Smooth muscle cell (in vitro differentiated cells): ENCODE data around the gene MAGEF1. TPM values are rescaled to one million over a fixed set of nuclear protein-coding genes. Genes with fewer than 3 reads are reported as not detected.
A peak's percentile ranks its signal among the peaks of the same experiment; 100 is the strongest.

Experiments used
- DNase-seq: peaks from one replicate; lab custom pipeline; 2025; ENCODE audit not compliant: unreplicated experiment; lab: John Stamatoyannopoulos, UW
- H2AFZ ChIP-seq: fragments of 200-600 bp; sonication (generic); 2 replicates; pipeline ENCODE4 v1.6.0; 2016; ENCODE audit warnings: antibody characterized with exemption, low read depth, mild to moderate bottlenecking
- H3F3A ChIP-seq: fragments of 200-600 bp; sonication (generic); 2 replicates; pipeline ENCODE4 v1.6.0; 2017; ENCODE audit warnings: antibody characterized with exemption, low read depth
- H3K27ac ChIP-seq: fragments of 200-600 bp; sonication (generic); 2 replicates; pipeline ENCODE4 v1.5.1; 2016; ENCODE audit warnings: low read depth, mild to moderate bottlenecking
- H3K27me3 ChIP-seq: fragments of 200-600 bp; sonication (generic); 2 replicates; pipeline ENCODE4 v1.6.1; 2016; ENCODE audit warnings: low read depth, mild to moderate bottlenecking
- H3K36me3 ChIP-seq: fragments of 200-600 bp; sonication (generic); 2 replicates; pipeline ENCODE4 v1.5.1; 2016; ENCODE audit warnings: low read depth
- H3K4me1 ChIP-seq: fragments of 200-600 bp; sonication (generic); 2 replicates; pipeline ENCODE4 v1.5.1; 2016; ENCODE audit warnings: low read depth
- H3K4me2 ChIP-seq: fragments of 200-600 bp; sonication (generic); 2 replicates; pipeline ENCODE4 v1.6.0; 2016; ENCODE audit warnings: mild to moderate bottlenecking
- H3K4me3 ChIP-seq: fragments of 200-600 bp; sonication (generic); 2 replicates; pipeline ENCODE4 v1.5.1; 2016; ENCODE audit warnings: mild to moderate bottlenecking
- H3K79me2 ChIP-seq: fragments of 200-600 bp; sonication (generic); 2 replicates; pipeline ENCODE4 v1.6.0; 2016; ENCODE audit warnings: low read depth, mild to moderate bottlenecking
- H3K9ac ChIP-seq: fragments of 200-600 bp; sonication (generic); 2 replicates; pipeline ENCODE4 v1.6.0; 2016; ENCODE audit warnings: low read depth
- H3K9me3 ChIP-seq: fragments of 200-600 bp; sonication (generic); replicated peaks from 2 replicates; pipeline ENCODE4 v1.5.1; 2016; ENCODE audit warnings: low read depth
- H4K20me1 ChIP-seq: fragments of 200-600 bp; sonication (generic); 2 replicates; pipeline ENCODE4 v1.6.0; 2016; ENCODE audit warnings: low read depth
- WGBS: methylation state at CpG from one replicate; pipeline ENCODE4 v1.1.7; 2016; ENCODE audit warnings: low lambda C conversion rate; 5-methylcytosine and 5-hydroxymethylcytosine counted together
- polyA plus RNA-seq: library from polyadenylated mRNA; unstranded; fragments of >200 nt; fragmentation: Nextera tagmentation; extraction: Ambion mirVana; gene quantifications from 2 replicates; pipeline ENCODE4 v1.2.1, GENCODE V29; 2016
- total RNA-seq: library from RNA; depleted of rRNA; stranded (reverse); fragments of >200 nt; gene quantifications from 2 replicates; pipeline ENCODE4 v1.2.3, GENCODE V29; 2014
- TF ChIP-seq, protein P1 (sequence below): fragments of 200-600 bp; sonication (generic); IDR thresholded peaks from 2 replicates; pipeline ENCODE4 v1.5.1; 2017; ENCODE audit warnings: borderline replicate concordance, mild to moderate bottlenecking, antibody characterized with exemption; ENCODE audit not compliant: insufficient read depth, poor library complexity, severe bottlenecking

The MAGEF1 gene
- total and polyA plus RNA-seq, 2 experiments from 2014 or later, result 37.0 to 52.7 TPM

DNA sequence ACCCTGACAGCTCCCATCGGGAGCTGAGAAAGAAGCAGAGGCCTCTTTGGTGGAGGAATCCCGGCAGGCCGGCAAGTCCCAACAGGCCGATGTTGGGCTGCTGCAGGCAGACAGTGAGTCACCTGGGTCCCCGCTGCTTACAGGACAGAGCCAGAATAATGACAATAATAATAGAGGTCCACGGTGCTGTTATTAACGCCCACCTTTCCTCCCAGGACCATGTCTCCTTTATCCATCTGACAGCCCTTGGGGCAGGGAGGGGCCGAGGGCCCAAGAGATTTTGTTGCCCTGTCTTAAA is 29.3 kb upstream of the MAGEF1 start:
- WGBS, result 57% methylated on average over 8 of the region's 8 CpGs

DNA sequence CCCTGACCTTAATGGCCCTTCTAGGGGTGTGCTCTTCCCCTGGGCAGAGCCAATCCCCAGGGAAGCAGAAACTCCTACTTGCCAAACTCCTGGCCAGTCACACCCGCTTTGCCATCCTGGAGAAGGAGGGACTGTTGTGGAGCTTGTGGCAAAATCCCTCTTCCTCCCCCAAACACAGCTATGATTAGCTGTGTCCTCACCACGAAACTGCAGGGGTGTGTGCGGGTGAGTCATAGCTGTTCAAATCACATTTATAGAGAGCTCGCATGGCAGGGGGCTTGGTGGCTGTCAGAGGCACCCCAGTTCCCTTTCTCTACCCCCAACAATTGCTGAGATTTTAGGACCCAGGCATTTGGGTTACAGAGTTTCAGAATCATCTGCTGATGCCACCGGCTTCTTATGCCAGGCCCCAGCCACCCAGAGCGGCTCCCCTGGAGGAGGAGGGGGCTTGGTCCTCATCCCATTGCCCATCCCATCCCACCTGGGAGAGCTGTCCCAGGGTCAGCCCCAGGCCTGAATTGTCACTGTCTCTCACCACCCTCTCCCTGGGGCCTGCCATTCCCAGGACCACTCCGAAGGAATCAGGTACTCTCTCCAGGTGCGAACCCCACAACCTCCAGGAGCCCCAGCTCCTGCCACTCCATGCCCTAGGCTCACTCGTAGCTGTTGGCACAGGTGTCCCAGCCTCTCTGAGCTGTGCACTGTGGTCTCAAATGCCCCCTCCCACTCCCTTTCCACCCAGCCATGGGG is 28.8 kb upstream of the MAGEF1 start:
- Histone ChIP-seq H3K9me3 (no peaks in the 10 kb centered on the region), H3K4me1 (peaks cover 33% of the 10 kb centered on the region), H3K36me3 (no peaks in the 10 kb centered on the region), H2AFZ (no peak overlapping the region), H4K20me1 (no peaks in the 10 kb centered on the region), H3K79me2 (no peaks in the 10 kb centered on the region), H3K9ac (peak overlapping the region; percentile 83), H3K27me3 (no peaks in the 10 kb centered on the region), H3K4me3 (no peak overlapping the region), H3K4me2 (peak overlapping the region; percentile 56), H3F3A (peaks cover 16% of the 10 kb centered on the region), H3K27ac (peak overlapping the region; percentile 87)
- WGBS, result 59% methylated on average over 9 of the region's 9 CpGs
- no peak for DNase-seq
- TF ChIP-seq, protein P1, sequence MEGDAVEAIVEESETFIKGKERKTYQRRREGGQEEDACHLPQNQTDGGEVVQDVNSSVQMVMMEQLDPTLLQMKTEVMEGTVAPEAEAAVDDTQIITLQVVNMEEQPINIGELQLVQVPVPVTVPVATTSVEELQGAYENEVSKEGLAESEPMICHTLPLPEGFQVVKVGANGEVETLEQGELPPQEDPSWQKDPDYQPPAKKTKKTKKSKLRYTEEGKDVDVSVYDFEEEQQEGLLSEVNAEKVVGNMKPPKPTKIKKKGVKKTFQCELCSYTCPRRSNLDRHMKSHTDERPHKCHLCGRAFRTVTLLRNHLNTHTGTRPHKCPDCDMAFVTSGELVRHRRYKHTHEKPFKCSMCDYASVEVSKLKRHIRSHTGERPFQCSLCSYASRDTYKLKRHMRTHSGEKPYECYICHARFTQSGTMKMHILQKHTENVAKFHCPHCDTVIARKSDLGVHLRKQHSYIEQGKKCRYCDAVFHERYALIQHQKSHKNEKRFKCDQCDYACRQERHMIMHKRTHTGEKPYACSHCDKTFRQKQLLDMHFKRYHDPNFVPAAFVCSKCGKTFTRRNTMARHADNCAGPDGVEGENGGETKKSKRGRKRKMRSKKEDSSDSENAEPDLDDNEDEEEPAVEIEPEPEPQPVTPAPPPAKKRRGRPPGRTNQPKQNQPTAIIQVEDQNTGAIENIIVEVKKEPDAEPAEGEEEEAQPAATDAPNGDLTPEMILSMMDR, result no peak

More for the DNA sequence above, 29.3 kb upstream of the MAGEF1 start:
- Histone ChIP-seq H4K20me1 (no peaks in the 10 kb centered on the region), H3K4me1 (peaks cover 33% of the 10 kb centered on the region), H3K27me3 (no peaks in the 10 kb centered on the region), H3K4me2 (peak overlapping the region; percentile 56), H3K36me3 (no peaks in the 10 kb centered on the region), H3K4me3 (no peak overlapping the region), H3K9me3 (no peaks in the 10 kb centered on the region), H3K79me2 (no peaks in the 10 kb centered on the region), H2AFZ (no peak overlapping the region), H3K27ac (peak overlapping the region; percentile 87), H3F3A (peaks cover 16% of the 10 kb centered on the region), H3K9ac (peak overlapping the region; percentile 83)
- TF ChIP-seq, protein P1, result no peak
- DNase-seq, result no peak

DNA sequence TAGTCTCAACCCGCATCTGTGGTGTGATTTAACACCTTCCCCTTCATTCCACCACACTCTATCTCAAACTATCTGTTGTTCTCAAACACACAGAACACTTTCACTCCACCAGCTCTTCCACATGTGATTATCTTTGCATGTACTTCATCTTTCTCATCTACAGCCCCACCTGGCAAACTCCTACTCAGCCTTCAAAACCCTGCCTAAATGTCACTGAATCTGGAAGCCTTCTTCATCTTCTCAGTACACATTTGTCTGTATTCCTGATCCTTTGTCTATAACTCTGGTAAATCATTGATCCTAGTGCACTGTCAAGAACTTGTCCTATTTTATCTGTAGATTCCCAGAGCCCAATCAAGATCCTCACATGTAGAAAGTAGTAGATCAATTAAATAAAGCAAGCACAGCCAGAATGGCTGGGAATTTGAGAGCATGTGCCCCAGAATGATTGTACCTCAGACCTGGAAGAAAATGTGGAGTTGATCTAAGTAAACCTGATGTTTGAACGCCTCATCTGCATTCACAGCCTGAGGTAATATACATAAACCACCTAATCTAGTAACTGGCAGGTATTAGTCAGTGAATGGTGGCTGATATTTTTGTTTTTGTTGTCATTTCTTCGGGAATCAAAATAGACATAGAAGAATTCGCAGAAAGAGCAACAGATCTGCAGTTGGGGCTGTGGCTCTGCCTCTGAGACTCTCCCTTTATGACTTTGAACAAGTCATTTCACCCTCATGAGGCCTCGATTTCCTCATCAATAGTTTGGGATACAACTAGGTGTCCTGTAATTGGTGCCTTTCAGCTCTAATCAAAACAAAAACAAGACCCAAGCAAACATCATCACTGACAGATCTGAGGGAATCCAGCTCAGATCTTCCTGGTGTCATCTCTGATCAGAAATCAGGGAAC is 28.0 kb upstream of the MAGEF1 start:
- peaks cover 16% of the 10 kb centered on the region for H3F3A ChIP-seq
- TF ChIP-seq, protein P1, result no peak
- H3K4me1 ChIP-seq, result peaks cover 33% of the 10 kb centered on the region
- peak overlapping the region; percentile 87 for H3K27ac ChIP-seq
- H4K20me1 ChIP-seq, result no peaks in the 10 kb centered on the region
- no peak overlapping the region for H2AFZ ChIP-seq
- H3K27me3 ChIP-seq, result no peaks in the 10 kb centered on the region
- no peaks in the 10 kb centered on the region for H3K9me3 ChIP-seq
- no peak overlapping the region for H3K4me3 ChIP-seq
- H3K4me2 ChIP-seq, result peak overlapping the region; percentile 13
- DNase-seq, result no peak
- H3K9ac ChIP-seq, result peak overlapping the region; percentile 83
- no peaks in the 10 kb centered on the region for H3K79me2 ChIP-seq
- 92% methylated on average over 5 of the region's 5 CpGs for WGBS
- no peaks in the 10 kb centered on the region for H3K36me3 ChIP-seq
